IPS-18a (cell line): ENCODE measurements around the gene GALNT1.

ENCODE experiments used
- H3K27ac ChIP-seq: one replicate; pipeline ENCODE4 v1.5.1; 2013; ENCODE audit warnings: low read length
- H3K27me3 ChIP-seq: one replicate; pipeline ENCODE4 v1.6.1; 2013; ENCODE audit warnings: mild to moderate bottlenecking, low read length; ENCODE audit not compliant: control insufficient read depth, insufficient read depth
- H3K36me3 ChIP-seq: one replicate; pipeline ENCODE4 v1.6.1; 2013; ENCODE audit warnings: low read depth, low read length; ENCODE audit not compliant: control insufficient read depth
- H3K4me1 ChIP-seq: one replicate; pipeline ENCODE4 v1.6.1; 2013; ENCODE audit warnings: low read depth, low read length; ENCODE audit not compliant: control insufficient read depth
- H3K4me3 ChIP-seq: one replicate; pipeline ENCODE4 v1.5.1; 2013; ENCODE audit warnings: low read length
- H3K9ac ChIP-seq: one replicate; pipeline ENCODE4 v1.6.1; 2013; ENCODE audit warnings: mild to moderate bottlenecking, low read length, moderate library complexity
- H3K9me3 ChIP-seq: one replicate; pipeline ENCODE4 v1.6.1; 2013; ENCODE audit warnings: low read depth, low read length; ENCODE audit not compliant: control insufficient read depth

The GALNT1 gene

DNA sequence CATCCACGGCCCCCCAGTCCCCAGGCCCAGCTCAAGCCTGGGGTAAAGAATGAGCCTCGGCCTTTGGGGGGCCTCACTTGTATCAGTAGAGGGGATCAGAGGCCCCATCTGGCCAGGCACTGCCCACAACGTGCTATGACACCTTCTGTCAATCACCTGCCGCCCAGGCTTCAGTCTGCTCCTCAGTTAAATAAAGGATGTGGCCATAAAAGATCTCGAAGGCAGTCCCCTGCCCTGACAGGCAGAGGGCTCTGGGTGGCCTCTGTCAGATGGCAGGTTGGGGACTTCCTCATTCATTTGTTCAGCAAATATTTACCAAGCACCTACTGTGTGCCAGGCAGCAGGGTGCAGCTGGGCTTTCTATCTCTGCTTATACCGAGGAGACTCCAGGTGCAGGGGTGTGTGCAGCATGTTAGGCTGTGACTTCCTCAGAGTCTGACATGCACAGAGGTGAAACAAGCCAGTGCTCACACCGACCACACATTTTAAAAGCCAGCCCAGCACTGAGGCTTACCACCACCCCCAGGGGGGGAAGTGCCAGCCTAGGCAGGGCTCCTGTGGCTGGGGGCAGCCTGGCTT, 166.4 kb downstream of the GALNT1 start:
- Histone ChIP-seq H3K27ac (no peak overlapping the region), H3K9me3 (no peaks in the 10 kb centered on the region), H3K4me3 (no peak overlapping the region), H3K4me1 (peaks cover 3% of the 10 kb centered on the region), H3K36me3 (no peaks in the 10 kb centered on the region), H3K27me3 (no peaks in the 10 kb centered on the region), H3K9ac (no peak overlapping the region)

DNA sequence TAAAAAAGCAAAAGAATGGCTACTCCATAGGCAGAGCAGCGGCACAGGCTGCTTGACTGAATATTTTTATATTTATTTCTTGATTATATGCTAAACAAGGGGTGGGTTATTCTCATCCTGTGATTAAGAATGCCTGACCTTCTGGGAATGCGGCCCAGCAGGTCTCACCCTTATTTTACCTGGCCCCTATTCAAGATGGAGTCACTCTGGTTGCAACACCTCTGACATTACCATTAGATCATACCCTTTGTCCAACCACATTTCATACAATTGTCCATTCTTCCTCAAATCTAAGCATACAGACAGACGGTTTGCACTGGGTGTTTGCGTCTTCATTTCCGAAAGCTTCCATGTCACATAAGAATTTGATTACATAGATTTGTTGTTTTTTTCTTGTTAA, 168.2 kb downstream of the GALNT1 start:
- Histone ChIP-seq H3K27ac (no peak overlapping the region), H3K4me3 (no peak overlapping the region), H3K9ac (no peak overlapping the region), H3K4me1 (peaks cover 11% of the 10 kb centered on the region), H3K36me3 (no peaks in the 10 kb centered on the region), H3K27me3 (no peaks in the 10 kb centered on the region), H3K9me3 (no peaks in the 10 kb centered on the region)

- no peak overlapping the region for H3K4me3 ChIP-seq
Measured at GRCh38 chr18:35750929-35751328, 169.4 kb downstream of the GALNT1 start.

DNA sequence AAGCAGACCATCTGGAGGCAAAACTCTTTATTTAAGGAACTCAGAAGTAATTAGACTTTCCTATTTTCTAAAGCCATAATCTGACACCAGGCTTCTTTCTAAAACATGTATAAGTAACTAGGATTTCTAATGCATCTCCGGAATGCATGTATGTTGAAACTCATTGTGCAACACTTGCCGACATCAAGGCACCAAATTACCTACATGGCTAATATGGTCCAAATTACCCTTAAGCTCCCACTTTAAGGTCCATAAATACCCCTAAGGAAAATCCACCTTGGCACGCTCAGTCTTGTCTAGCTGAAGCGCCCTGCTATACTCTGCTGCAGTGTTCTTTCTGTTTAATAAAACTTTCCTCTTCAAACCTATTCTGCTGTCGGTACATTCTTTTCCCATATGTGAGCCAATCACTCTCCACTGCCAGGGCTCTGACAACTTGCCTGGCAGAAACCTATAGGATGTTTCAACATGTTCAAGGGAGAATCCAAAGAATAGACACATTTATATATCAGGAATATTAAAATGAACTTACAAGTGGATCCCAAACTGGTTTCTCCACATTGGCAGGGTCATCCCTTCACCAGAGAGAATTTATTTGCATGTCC, 171.9 kb downstream of the GALNT1 start:
- H3K9ac ChIP-seq: no peak overlapping the region
- peaks cover 9% of the 10 kb centered on the region for H3K9me3 ChIP-seq
- no peak overlapping the region for H3K4me3 ChIP-seq
- H3K27ac ChIP-seq: no peak overlapping the region
- H3K36me3 ChIP-seq: no peaks in the 10 kb centered on the region
- H3K27me3 ChIP-seq: no peaks in the 10 kb centered on the region
- H3K4me1 ChIP-seq: peaks cover 7% of the 10 kb centered on the region

More at GRCh38 chr18:35750929-35751328, 169.4 kb downstream of the GALNT1 start:
- H3K27ac ChIP-seq: no peak overlapping the region
- no peak overlapping the region for H3K9ac ChIP-seq
- H3K36me3 ChIP-seq: no peaks in the 10 kb centered on the region
- no peaks in the 10 kb centered on the region for H3K9me3 ChIP-seq
- peaks cover 11% of the 10 kb centered on the region for H3K4me1 ChIP-seq
- no peaks in the 10 kb centered on the region for H3K27me3 ChIP-seq

DNA sequence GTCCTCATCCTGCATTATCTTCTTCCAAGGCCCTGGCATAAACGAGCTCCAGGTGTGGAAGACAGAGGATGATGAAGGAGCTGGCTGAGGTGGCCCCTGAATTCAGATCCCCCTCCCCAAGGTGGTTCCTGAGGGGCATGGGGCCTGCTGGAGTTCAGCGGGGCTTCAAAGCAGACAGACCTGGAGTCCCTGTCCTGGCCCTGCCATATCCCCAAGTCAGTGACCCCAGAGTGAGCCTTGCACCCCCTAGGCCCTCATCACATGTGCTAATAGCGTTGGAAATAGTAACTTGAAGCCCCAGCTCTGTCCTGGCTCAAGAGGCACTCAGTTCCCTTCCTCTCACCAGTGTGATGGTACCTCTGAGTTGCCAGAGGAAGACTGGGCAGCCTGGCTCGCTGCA, 172.9 kb downstream of the GALNT1 start:
- H3K27me3 ChIP-seq: no peaks in the 10 kb centered on the region
- H3K27ac ChIP-seq: no peak overlapping the region
- H3K36me3 ChIP-seq: no peaks in the 10 kb centered on the region
- no peak overlapping the region for H3K9ac ChIP-seq
- H3K9me3 ChIP-seq: peaks cover 9% of the 10 kb centered on the region
- H3K4me3 ChIP-seq: no peak overlapping the region
- peaks cover 7% of the 10 kb centered on the region for H3K4me1 ChIP-seq

- H3K4me3 ChIP-seq: no peak overlapping the region
- peaks cover 7% of the 10 kb centered on the region for H3K4me1 ChIP-seq
- no peak overlapping the region for H3K9ac ChIP-seq
- no peaks in the 10 kb centered on the region for H3K27me3 ChIP-seq
- H3K36me3 ChIP-seq: no peaks in the 10 kb centered on the region
- H3K27ac ChIP-seq: no peak overlapping the region
- peaks cover 15% of the 10 kb centered on the region for H3K9me3 ChIP-seq
Measured at GRCh38 chr18:35755369-35755768, 173.8 kb downstream of the GALNT1 start.

- H3K4me1 ChIP-seq: peaks cover 7% of the 10 kb centered on the region
- H3K27me3 ChIP-seq: no peaks in the 10 kb centered on the region
- H3K9me3 ChIP-seq: peaks cover 15% of the 10 kb centered on the region
- no peak overlapping the region for H3K9ac ChIP-seq
- no peak overlapping the region for H3K27ac ChIP-seq
- no peaks in the 10 kb centered on the region for H3K36me3 ChIP-seq
- no peak overlapping the region for H3K4me3 ChIP-seq
Measured at GRCh38 chr18:35756506-35757117, 175.1 kb downstream of the GALNT1 start.
